ENCODE data around the gene LHFPL3. TPM values are rescaled to one million over a fixed set of nuclear protein-coding genes. Genes with fewer than 3 reads are reported as not detected.

Gene LHFPL3
- total RNA-seq, 1 donor from 2014 or later: not detected

DNA sequence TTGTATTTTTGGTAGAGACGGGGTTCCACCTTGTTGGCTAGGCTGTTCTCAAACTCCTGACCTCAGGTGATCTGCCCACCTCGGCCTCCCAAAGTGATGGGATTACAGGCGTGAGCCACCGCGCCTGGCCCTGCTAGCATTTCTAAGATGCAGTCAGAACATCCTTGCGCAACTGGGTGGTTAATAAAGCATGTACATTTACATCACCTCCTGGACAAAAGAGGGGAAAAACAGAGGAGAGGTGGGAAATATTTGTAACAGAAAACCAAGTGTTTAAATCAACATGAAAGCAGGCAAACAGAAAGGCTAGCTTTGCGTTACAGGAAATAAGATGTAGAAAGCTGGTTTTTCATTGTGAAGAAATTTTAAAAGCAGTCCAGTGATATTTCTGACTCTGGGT, 464.7 kb downstream of the LHFPL3 start:
- no peak for DNase-seq (ENCODE audit: low spot score)
- ATAC-seq: no peak

DNA sequence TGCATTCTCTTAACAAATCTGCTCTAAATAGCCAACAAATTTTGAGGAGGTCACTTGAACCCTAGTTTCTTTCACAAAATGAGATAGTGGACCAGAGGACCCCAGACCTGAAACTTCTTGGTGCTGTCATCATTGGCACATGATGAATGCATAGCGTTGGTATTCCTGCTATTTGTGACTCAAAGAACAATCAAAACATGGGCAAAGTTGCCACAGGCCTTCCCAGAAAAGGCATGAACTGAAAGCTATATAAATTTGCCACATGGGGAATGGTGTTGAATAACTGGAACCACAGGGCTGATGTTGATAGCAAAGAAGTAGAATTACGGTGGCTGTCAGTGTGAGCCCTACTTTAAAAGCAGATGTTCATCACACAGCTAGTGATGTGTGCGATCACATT, 465.8 kb downstream of the LHFPL3 start:
- ATAC-seq: no peak

DNA sequence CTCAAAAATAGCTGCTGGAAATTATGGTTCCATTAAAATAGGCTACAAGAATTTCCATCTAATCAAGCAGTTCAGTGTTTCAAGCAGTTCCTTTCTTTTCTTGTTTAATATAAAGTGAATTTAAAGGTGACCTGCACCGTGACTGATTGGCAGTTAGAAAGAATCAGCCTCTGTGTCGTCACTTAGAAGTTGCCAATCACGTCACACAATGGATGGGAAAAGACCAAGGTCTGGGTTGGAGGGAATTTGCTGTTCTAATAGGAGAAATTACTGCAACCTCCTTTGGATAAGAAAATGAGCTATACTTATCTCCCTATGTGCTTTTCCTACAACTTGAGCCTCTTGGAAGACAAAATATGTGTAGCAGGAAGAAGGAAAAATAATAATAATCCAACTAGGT, 466.2 kb downstream of the LHFPL3 start:
- DNase-seq (ENCODE audit: low spot score) (no peak), ATAC-seq (no peak)

More for the DNA sequence above, 465.8 kb downstream of the LHFPL3 start:
- DNase-seq (ENCODE audit: low spot score): no peak

DNA sequence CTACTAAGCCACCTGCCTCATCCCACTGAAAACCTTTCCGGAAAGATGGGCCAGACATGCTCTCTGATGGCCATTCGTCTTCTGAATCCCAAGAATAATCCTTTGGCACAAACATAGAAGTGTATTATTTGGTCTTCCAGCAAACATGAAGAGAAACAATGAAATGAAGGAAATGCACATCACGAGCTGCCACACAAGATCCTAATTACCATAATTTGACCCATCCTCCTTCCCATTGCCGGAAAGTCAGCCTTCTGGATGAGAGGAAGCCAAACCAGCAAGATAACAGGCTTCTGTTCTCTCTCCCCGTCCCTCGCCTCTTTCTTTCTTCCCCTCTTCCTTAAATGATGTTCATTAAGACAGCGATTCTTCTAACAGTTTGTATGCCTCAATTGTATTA, 466.7 kb downstream of the LHFPL3 start:
- ATAC-seq (no peak), DNase-seq (ENCODE audit: low spot score) (no peak)

DNA sequence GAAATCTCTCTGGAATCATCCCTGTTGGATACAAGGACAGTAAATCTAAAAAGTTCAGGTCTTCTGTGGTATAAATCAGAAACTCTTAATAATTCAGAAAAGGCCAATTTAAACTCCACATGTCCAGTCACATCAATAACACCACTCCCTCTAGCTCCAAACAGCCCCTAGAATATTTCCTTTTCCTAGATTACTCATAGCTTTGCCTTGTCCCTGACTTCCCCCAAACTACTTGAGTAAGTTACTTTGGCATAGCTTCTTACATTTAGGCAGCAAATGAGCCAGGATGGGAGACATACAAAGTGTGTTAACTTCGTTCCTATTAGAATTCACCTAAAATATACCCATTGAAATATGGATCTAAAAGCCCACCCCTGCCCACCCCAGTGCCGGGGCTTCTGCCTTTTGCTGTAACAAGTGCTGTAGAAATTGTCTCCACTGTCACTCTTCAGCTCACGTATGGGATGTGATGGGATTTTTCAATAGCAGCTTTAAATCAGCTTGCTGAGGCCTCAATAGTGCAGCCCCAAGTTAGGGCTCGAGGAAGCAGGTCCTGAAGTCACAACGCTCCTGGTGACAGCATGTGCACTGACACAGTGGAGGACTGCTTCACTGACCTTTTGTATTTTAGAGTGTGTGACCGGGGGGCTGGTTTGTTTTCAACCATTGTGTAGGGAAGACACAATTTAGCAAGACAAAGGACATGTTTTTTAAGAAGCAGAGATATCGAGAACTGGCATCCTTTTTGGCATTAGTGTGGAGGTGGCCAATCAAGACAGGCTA, 467.4 kb downstream of the LHFPL3 start:
- ATAC-seq (no peak), DNase-seq (ENCODE audit: low spot score) (no peak)

DNA sequence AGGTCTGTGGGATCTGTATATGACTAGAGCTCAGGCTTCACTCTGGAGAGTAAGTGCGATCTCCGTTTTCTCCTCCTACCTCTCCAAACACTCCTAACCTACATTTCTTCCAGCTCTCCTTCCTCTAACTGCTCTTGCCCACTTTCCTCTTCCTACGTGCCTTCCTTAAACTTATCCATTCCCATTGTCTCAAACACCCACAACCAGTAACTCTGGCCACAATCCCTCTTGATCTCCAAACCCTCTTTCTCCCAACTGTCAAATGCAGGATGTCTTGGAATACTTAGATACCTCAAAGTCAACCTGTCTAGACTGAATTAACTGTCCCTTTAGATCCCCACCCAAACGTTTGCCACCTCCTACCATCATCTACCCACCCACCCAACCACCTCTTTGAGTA, 471.9 kb downstream of the LHFPL3 start:
- no peak for ATAC-seq
- no peak for DNase-seq (ENCODE audit: low spot score)

DNA sequence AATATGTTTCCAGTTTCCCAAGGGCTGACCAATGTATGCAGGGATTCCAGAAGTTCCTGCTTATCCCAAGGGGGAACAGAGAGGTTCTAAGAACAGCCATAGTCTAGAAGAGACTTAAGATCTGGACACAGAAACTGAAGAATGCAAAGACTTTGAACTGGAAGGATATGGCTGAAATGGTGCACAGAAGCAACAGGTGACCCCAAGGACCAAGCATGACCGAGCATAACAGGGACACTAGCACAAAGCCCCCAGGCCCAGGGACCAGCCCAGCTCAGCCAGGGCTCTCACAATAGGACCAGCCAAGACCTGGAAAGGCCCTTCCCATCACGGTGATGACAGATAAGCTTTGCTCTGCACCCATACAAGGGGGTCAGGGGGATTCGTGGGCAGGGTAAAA, 472.6 kb downstream of the LHFPL3 start:
- DNase-seq (ENCODE audit: low spot score) (no peak), ATAC-seq (no peak)

DNA sequence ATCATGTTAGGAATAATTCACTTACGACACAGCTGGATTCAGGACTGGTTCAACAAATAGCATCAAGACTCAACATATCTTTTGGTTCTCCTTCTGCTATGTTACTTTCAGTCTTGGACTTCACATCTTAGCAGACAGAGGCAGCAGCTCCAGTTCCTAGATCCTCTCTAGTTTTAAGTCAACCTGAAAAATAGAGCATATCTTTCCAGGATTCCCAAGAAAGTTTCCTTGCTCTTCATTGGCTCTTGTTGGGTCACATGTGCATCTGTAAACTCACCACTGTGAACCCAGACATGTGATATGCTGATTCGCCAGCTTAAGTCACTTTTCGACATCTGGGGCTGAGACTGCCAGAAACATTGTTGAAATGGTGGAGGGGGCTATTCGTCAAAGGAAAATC, 475.5 kb downstream of the LHFPL3 start:
- no peak for DNase-seq (ENCODE audit: low spot score)
- no peak for ATAC-seq

DNA sequence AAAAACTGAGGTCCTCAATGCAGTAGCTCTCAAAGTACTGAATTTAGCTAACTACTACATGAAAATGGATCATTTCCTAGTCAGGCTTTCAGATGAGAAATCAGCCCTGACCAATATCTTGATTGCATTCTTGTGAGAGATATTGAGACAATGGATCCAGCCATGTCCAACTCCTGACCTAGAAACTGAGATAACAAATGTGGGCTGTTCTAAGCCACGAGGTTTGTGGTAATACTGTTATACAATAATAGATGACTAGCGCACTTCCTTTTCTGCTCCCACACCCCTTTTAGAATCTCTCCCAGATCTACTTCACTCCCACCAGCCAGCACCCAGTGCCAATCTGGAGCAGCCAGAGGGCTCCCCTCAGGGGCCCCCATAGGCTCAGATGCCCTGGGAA, 476.3 kb downstream of the LHFPL3 start:
- ATAC-seq: no peak

DNA sequence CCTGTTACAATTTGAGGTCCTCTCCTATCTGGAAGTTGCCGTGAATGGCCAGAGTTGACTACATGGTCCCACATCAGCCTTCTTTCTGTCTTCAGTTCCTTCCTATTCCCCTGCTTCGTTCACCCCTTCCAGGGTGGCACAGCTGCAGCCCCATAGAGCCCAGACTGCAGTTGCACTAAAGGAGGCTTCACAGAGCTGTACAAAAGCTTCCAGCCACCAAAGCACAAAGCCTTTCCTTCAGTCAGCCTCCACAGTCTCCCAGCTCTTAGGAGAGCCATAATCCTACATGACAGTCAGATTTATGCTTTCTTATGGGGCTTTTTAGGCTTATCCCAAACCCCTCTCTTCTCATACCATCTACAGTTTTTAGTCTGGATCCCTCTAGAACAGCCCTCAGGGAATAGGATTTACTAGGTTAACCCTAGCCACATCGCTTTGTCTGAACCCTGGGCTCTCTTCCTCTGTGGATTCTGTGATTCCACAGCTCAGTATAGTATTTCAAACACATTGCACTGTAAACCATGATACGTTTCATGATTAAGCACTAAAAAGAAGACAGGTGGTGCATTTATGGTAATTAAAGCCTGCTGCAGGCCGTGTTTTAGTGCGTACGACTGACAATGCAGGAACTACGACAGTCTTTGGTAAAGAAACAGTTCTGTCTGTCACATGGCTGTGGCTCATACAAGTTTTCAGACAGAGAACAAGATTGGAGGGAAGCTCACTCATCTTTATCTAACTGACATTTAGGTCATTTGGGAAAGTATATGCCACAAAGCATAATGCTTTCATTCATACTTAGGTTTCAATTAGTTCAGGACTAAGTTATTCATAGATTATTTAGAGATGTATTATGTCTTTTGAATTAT, 477.3 kb downstream of the LHFPL3 start:
- ATAC-seq (no peak), DNase-seq (ENCODE audit: low spot score) (no peak)

More for the DNA sequence above, 476.3 kb downstream of the LHFPL3 start:
- DNase-seq (ENCODE audit: low spot score): no peak

DNA sequence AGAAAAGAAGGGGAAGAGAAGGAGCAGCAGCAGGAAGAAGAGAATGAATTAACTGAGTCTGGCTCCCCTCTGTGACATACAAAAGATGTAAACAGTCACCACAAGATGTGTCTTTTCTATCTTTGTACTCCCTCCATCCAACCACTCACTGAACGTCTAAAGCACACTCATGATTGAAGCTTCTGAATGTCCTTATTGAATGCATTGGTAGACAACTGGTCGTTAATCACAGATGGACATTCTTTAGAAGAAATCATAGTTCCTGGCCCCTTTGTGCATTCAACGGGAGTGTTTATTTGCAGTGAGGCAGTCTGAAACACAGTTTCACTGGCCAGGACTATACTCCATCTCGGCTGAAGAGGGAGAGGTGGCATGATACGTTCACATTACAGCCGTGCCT, 479.3 kb downstream of the LHFPL3 start:
- ATAC-seq (no peak), DNase-seq (ENCODE audit: low spot score) (no peak)

DNA sequence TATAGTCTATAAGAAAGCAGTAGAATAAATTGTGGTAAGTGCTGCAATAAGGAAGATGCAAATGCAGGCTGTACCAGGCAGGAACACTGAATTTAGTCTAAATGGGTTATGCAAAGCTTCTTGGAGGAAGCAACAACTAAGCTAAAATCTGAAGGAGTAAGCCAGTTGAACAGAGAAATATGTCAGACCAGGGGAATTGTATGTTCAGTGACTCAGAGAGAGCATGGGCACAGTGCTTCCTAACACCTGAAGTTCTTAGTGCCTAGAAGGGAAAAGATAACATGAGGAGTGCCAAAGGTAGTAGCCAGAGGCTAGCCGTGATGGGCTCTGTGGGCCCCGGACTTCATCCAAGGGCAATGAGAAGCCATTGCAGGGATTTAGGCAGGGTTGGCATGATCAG, 481.5 kb downstream of the LHFPL3 start:
- ATAC-seq (no peak), DNase-seq (ENCODE audit: low spot score) (no peak)

DNA sequence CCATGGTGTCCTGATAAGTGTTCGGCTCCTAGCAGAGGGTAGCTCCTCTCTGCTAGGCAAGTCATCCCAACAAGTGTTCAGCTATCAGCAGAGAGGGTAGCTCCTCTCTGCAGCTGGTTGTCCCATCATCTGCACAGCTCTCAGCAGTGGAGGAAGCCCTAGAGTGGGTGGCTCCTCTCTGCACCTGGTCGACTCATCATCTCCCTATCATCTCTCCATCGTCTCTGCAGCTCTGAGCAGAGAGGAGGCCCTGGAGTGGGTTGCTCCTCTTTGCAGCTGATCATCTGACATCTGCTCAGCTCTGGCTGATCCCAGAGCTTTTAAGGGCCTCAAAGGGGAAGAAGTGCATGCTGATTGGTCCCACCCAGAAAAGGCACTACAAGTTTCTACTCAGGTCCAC, 485.7 kb downstream of the LHFPL3 start:
- ATAC-seq (no peak), DNase-seq (ENCODE audit: low spot score) (no peak)

DNA sequence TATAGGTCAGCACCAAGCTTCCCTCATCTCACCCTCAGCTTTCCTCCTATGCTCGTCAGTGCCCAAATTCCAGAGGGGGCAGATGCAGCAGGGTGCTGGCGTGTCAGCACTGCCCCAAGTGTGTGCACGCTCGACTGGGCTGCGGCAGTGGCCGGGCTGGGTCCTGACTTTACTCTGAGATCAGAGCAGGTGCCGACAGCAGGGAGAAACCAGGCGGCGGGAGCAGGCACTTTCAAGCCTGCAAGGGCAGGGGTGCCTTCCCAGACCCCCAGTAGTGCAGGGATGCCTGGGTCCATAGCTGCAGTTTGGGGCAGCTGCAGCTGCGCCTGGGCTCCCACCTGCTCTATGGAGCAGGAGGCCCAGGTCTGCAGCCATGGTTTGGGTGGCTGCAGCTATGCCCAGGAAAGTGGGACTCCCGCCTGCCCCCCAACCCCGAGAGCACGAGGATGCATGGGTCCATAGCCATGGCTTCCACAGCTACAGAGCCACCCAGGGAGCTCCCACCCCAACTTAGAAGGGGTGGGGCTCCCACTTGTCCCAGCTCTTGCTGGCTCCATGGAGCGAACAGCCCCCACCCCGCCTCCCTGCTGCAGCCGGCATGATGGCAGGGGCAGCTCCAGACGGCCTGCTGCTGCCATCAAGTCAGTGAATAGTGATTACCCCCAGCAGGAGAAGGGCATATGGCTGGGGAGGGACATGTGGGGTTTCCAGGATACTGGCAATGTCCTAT, 486.4 kb downstream of the LHFPL3 start:
- DNase-seq (ENCODE audit: low spot score): no peak
- ATAC-seq: no peak

DNA sequence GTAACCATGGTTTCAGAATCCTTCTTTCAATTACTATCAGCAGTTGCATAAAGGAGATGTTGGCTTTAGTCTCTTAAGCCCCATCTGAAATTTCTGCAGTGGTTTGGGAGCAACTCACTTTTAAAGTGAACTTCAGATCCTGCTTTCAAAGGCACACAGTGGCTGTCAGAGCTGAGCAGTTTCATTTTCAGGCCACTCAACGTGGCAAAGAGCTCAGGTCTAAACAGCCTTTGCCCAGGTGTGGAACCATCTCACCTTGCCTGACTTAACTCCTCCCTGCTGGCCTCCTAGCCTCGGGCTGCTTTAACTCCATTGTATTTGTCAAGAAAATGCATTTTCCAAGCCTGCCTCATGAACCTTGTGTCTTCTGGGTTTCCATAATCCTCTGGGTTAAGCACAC, 488.1 kb downstream of the LHFPL3 start:
- ATAC-seq: no peak
- no peak for DNase-seq (ENCODE audit: low spot score)

DNA sequence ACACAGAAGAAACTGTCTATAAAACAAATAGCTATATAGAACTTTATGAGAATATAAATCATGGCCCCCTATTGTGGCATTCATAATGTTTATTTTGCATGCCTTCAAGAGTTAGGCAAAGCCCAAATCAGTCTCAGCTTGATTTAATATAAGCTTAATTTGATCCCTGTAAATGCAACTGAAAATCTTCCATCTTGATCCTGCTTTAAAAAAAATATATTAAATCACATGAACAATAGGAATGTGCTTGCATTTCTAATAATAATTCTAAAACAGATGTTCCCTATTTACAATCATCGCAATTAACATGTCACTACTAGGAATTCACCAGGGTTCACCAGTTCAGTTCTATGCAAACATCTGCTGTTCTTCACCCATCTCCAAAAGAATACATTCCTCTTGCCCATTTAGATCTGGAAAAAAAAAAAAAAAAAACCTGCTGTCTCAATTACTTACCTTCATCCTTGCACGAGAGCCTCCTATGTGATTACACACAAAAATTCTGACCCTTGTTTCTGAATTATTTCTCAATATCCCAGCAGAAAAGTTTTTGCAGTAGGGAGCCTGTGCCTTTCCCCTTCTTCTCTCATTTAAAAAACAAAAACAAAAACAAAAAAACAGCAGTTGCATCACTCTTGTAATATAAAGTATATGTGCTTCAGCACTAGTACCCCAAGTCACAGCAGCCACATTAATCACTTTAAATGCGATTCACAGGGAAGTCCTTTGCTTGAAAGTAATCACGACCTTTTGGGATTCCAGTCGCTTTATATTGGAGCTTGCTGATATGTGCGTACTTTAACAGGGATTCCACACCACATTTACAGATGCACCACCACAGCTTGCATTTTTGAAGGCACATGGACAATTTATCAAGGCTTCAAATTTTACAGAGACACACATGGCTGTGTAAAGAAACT, 490.8 kb downstream of the LHFPL3 start:
- DNase-seq (ENCODE audit: low spot score): no peak
- ATAC-seq: no peak

DNA sequence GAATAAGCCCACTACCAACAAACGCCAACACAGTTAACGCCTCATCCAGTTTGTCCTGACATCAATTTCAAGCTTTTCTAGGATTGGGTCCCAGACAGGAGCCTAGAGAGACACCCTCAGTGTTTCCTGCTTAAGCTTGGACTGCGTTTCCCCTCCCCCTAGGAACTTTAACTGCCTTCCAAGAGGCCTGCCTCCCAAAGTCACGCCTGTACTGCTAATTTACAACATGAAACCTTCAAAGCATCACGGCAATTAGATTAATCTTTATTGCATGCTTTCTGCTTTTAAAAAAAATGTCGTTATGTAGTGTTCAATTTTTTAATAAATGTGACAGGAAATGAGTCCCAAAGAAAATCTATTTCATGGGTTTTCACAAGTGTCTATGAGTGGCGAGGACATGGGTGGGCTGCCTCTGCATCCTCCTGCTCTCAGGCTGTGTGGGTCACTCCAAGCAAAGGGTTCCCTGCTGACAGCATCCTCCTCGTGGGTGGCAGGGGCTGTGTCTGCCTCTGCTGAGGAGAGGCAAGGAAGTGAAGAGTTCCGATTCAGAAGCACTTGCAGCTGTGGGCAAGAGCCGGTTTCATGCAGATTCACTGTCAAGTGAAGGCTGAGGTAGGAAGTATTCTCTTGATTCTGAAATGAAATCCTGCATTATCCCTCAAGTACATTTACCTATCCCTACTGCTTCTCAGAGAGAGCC, 492.6 kb downstream of the LHFPL3 start:
- DNase-seq (ENCODE audit: low spot score) (no peak), ATAC-seq (no peak)

DNA sequence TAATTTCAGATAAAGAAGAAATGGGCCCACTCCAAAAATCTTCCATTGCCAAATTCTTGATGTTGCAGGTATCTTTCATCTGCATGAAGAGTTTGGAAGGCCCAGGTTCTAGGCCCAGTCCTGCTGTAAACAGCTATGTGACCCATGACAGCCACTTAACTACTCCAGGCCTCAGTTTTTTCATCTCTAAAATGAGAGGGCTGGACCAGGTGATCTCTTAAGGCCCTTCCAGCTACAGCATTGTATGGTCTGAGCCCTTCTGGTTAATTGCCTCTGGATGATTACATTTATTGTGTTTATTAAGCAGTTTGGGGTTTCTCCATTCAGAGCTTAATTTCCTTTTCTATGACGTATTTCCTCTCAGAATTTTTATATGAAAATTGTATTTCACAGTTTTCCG, 494.8 kb downstream of the LHFPL3 start:
- ATAC-seq (no peak), DNase-seq (ENCODE audit: low spot score) (no peak)

DNA sequence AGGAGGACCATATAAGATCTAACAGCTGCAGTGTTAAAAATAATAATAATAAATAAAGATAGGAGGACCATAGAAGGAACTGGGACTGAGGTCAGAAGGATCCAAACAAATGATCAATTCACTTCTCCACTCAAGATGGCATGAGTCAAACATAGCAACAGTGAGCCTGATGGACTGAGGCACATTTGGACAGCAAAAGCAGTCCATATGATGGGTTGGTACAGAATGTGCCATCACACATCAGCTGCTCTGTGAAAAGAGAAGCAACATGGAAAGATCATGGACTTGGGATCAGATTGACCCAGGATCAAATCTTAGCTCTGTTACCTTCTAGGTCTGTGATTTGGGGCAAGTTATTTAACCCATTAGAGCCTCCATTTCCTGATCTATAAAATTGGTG, 496.7 kb downstream of the LHFPL3 start:
- DNase-seq (ENCODE audit: low spot score): no peak
- no peak for ATAC-seq

DNA sequence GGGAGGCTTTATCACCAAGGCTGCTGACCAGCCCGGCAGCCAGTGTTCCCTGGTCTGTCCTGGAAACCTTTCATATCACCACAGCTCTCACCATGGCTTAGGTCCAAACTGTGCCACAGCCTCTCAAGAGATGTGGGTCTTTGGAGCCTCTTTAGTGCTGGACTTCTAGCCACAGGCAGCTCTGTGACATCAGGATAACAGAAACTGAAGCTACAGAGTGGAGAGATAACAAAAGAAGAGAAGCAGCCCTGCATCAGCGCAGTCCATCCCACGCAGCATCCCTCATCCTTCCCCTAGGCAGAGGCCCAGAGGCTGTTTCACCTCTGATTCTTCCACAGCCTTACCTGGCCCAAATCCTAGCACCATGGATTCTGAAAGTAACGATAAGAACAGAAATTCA, 497.7 kb downstream of the LHFPL3 start:
- ATAC-seq: no peak
- DNase-seq (ENCODE audit: low spot score): no peak
